ENCODE results near the gene FOSL1.

Gene FOSL1

DNA sequence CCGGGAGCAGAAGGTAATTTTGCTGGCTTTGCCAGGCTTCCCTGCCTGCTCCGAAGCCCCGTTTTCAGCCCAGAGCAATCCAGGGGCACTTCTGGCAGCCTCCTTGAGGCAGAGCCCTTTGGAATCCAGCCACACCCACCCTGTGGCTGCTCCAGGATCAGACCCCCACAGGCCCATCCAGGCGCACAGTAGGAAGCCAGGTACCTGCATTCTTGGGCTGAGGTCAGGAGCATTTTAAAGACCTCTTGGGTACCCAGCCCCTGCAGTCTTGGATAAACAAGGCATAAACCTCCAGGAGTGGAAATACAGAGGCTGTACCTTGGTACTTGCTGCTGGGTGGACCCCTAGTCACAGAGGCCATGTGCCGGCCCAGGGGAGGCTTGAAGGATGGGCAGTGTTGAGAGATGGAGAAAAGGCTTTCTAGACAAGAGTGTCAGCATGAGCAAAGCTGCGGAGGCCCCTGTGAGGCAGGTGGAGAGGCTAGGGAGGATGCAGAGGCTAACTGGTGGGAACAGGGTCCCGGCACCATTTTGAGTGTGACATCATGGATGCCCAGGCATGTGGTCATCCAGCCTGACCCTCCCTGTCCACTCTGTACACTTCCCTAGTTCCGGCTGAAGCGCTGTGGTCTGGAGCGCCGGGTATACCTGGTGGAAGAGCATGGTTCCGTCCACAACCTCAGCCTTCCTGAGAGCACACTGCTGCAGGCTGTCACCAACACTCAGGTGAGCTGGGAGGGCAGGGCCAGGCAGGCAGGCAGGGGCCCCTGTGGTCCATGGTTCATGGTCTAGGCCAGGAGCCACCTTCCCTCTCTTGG, 36.1 kb downstream of the FOSL1 start:
- DNase-seq (ENCODE audit: low spot score), result no peak

GRCh38 chr11:65862941-65863888, 37.0 kb downstream of the FOSL1 start:
- DNase-seq (ENCODE audit: low spot score), result no peak

GRCh38 chr11:65862191-65862735, 37.9 kb downstream of the FOSL1 start:
- no peak for DNase-seq (ENCODE audit: low spot score)

- no peak for DNase-seq (ENCODE audit: low spot score)
These were observed 38.5 kb downstream of the FOSL1 start for GRCh38 chr11:65861533-65862183.

- no peak for DNase-seq (ENCODE audit: low spot score)
These were observed 39.1 kb downstream of the FOSL1 start for GRCh38 chr11:65861165-65861505.

GRCh38 chr11:65860278-65861164, 39.7 kb downstream of the FOSL1 start, which contains the start of gene MUS81:
MUS81 (plus strand) TSS chr11:65860433; CDS start chr11:65860754, 321 bp downstream.
- peak; percentile 97 for DNase-seq (ENCODE audit: low spot score)

DNA sequence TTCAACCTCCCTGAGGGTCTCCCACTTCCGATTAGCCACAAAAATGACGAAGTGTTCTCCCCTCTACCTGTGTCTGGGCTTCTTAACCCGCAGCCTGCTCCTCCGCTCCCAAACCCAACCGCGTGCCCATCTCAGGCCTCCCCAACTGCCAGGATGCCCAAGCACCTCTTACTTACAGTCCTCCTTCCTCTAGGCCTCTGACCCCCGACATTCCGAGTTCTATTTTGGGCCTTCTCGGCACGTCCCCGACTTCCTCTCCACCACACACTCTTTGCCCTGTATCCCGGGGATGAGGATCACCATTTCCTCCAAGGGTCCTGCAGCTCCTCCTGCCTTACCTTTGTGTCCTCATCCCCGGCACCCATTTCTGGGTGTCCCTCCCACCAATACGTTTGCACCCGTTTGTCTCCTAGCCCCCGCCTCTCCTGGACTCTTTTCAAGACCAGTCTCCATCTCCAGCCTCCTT, 40.3 kb downstream of the FOSL1 start:
- no peak for DNase-seq (ENCODE audit: low spot score)

GRCh38 chr11:65859095-65859811, 40.9 kb downstream of the FOSL1 start:
- DNase-seq (ENCODE audit: low spot score), result peak; percentile 97

DNA sequence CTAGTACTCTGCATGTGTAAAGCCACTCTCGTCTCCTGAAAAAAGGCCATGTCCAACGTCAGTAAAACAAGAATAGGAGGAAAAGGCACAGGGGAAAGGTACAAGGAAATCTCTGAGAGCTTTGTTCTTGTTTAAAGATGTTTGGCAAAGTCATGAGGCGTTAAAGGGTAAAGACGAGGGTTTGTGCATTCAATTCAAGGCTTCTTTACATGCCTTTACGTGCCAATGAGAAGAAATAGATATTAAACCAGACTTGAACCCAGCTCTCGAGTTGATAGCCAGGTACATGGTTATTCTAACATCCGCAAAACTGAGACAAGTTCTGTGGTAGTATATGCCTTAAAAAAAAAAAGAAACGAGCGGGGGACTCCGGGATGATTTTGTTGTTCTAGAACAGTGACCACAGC, 41.5 kb downstream of the FOSL1 start:
- no peak for DNase-seq (ENCODE audit: low spot score)

DNA sequence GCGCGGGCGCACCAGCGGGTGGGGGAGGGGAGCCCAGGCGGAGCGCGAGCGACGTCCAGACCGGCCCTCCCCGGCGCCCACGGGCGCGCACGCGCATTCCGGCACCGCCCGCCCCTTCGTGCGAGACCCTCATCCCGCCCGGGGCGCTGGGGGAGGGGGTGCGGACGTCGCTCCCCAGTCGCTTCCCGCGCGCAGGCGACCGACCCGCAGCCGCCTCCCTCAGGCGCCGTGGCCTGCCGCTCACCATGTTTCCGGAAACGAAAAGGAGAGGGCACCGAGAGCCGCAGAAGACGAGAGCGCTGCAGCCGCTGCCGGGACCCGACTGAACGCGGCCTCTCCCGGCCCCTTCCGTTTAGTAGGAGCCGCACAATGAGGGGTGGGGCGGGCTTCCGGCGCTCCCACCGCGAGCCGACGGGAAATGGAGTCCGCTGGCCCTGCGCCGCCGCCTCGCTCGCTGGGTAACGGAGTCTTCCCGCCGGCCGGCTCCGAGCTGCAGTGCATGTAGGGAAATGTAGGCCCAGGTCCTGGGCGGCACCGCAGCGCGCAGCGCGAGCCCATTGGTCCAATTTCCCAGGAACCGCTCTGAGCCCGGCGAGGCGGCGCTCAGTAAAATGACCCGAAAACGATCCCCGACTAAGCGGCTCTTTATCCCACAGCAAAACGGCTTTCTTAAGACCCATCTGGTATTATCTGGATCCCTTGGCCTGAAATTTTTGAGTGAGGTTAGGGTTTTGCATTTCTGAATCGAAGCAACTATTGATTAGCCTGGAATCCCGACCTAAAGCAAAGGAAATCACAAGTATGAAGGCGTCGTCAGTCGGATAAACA, 42.1 kb downstream of the FOSL1 start, which contains the start of gene CFL1:
Gene CFL1 (minus strand): TSS at position 328 of the 828 bp plus-strand sequence. CDS start 81 bp downstream, at position 247.
- peak; percentile 97 for DNase-seq (ENCODE audit: low spot score)

- DNase-seq (ENCODE audit: low spot score), result peak; percentile 61
These were observed 42.7 kb downstream of the FOSL1 start for GRCh38 chr11:65857500-65857852.

DNA sequence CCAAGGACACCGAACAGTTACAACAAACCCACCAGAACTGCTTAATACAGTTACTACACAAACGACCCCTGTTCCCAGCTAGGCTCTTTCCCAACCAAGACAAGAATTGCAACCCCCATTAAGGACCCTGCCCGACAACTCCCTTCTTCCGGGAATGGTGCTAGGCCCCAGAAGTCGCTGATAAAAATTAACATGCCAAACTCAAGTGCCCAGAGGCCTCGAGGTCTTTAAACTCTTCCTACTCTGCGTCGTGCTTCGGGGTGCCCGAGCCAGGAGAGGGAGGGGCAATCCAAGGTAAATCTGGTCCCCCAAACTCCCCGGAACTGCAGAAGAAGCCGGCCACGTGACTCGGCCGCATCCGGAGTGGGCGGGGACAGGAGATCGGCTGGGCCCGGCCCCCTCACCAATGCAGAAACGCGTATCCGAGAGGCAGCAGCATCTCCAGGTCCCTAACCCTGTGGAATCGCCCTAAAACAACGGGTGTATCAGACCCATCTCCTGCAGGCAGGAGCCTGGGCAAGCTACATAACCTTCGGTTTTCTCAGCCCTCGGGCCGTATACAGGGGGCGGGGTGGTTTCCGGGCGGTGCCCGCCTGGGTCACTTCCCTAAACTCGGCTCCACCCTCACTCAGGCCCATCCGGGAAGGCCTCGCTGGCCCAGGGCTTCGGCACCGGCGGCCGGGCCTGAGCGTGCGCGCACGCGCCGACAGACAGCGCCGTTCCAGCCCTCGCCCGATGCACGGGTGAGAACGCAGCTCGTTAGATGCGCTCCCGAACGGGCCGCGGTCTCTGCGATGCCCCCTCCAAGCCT, 43.3 kb downstream of the FOSL1 start:
- DNase-seq (ENCODE audit: low spot score), result peak; percentile 83

DNA sequence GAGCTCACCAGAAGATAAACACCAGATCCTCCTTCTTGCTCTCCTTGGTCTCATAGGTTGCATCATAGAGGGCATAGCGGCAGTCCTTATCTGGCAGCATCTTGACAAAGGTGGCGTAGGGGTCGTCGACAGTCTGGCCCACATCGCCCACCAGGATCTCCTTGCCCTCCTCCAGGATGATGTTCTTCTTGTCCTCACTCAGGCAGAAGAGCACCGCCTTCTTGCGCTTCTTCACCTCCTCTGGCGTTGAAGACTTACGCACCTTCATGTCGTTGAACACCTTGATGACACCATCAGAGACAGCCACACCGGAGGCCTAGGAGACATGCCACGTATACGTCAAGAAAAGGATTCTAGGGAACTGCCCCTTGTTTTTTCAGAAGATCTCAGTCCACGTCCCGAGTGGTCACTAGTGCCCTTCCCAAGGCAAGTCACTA, 44.2 kb downstream of the FOSL1 start:
- no peak for DNase-seq (ENCODE audit: low spot score)

GRCh38 chr11:65854852-65855837, 45.0 kb downstream of the FOSL1 start:
- no peak for DNase-seq (ENCODE audit: low spot score)

GRCh38 chr11:65854161-65854592, 46.0 kb downstream of the FOSL1 start:
- no peak for DNase-seq (ENCODE audit: low spot score)

- DNase-seq (ENCODE audit: low spot score), result no peak
These were observed 46.8 kb downstream of the FOSL1 start for GRCh38 chr11:65853246-65853979.
